Measurements from ENCODE around the gene INHBE. TPM values are rescaled to one million over a fixed set of nuclear protein-coding genes. Genes with fewer than 3 reads are reported as not detected.

The INHBE gene
- total RNA-seq, 3 donors from 2014 or later (not counting 1 experiment from before 2014, with no cell fraction given), result not detected

DNA sequence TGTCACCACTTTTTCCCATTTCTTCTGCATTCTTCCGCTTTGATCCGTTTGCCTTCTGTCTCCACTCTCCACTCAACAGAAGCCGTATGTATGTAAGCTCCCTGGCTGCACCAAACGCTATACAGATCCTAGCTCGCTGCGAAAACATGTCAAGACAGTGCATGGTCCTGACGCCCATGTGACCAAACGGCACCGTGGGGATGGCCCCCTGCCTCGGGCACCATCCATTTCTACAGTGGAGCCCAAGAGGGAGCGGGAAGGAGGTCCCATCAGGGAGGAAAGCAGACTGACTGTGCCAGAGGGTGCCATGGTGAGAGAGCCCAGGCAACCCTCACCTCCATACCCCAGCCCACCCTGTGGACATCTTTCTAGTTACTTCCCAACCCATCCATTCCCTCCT is 12.8 kb downstream of the INHBE start:
- Mint-ChIP-seq H3K9me3 (no peaks in the 10 kb centered on the region), H3K27me3 (ENCODE audit: low read depth in 2 of 2) (no peaks in the 10 kb centered on the region), H3K4me1 (peaks cover 59 to 73% of the 10 kb centered on the region in 2 donors), H3K27ac (peak overlapping the region; percentile 39 to 62), H3K4me3 (no peak overlapping the region), H3K36me3 (no peaks in the 10 kb centered on the region)
- peak in 2 of 3 donors; percentile 2 to 4 for ATAC-seq
- Histone ChIP-seq H3K9me3 (ENCODE audit: control insufficient read depth, insufficient read depth, low read length) (no peaks in the 10 kb centered on the region), H3K27me3 (ENCODE audit: control insufficient read depth, insufficient read depth, low read length) (no peaks in the 10 kb centered on the region), H3K4me1 (ENCODE audit: control insufficient read depth, insufficient read depth, low read length) (peaks cover 40% of the 10 kb centered on the region), H3K27ac (ENCODE audit: low read length) (no peak overlapping the region), H3K36me3 (ENCODE audit: control insufficient read depth, insufficient read depth, low read length) (peaks cover 47% of the 10 kb centered on the region), H3K4me3 (ENCODE audit: low read length) (no peak overlapping the region)
- intact Hi-C loops (cut with micrococcal nuclease), result no loop called here
- DNase-seq, result no peak
- TF ChIP-seq, protein P1, sequence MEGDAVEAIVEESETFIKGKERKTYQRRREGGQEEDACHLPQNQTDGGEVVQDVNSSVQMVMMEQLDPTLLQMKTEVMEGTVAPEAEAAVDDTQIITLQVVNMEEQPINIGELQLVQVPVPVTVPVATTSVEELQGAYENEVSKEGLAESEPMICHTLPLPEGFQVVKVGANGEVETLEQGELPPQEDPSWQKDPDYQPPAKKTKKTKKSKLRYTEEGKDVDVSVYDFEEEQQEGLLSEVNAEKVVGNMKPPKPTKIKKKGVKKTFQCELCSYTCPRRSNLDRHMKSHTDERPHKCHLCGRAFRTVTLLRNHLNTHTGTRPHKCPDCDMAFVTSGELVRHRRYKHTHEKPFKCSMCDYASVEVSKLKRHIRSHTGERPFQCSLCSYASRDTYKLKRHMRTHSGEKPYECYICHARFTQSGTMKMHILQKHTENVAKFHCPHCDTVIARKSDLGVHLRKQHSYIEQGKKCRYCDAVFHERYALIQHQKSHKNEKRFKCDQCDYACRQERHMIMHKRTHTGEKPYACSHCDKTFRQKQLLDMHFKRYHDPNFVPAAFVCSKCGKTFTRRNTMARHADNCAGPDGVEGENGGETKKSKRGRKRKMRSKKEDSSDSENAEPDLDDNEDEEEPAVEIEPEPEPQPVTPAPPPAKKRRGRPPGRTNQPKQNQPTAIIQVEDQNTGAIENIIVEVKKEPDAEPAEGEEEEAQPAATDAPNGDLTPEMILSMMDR (IDR thresholded peaks at IDR 0.05), result no peak
- WGBS (ENCODE audit: insufficient coverage), result 94% methylated on average over 11 of the region's 11 CpGs

- intact Hi-C loops (cut with micrococcal nuclease), result no loop called here
- Histone ChIP-seq H3K27ac (ENCODE audit: low read length) (no peak overlapping the region), H3K4me3 (ENCODE audit: low read length) (no peak overlapping the region), H3K9me3 (ENCODE audit: control insufficient read depth, insufficient read depth, low read length) (no peaks in the 10 kb centered on the region), H3K36me3 (ENCODE audit: control insufficient read depth, insufficient read depth, low read length) (peaks cover 61% of the 10 kb centered on the region), H3K4me1 (ENCODE audit: control insufficient read depth, insufficient read depth, low read length) (peaks cover 51% of the 10 kb centered on the region), H3K27me3 (ENCODE audit: control insufficient read depth, insufficient read depth, low read length) (no peaks in the 10 kb centered on the region)
- Mint-ChIP-seq H3K36me3 (peaks cover 15% of the 10 kb centered on the region), H3K27me3 (ENCODE audit: low read depth in 2 of 2) (no peaks in the 10 kb centered on the region), H3K4me3 (peak overlapping the region; percentile 49), H3K27ac (peak overlapping the region; percentile 62 to 70), H3K9me3 (no peaks in the 10 kb centered on the region), H3K4me1 (peaks cover 71 to 87% of the 10 kb centered on the region in 2 donors)
- TF ChIP-seq, protein P1 (IDR thresholded peaks at IDR 0.05), result no peak
- ATAC-seq (peak in 2 of 3 donors; percentile 12 to 15), DNase-seq (no peak)
- WGBS (ENCODE audit: insufficient coverage), result 78% methylated on average over 10 of the region's 10 CpGs
Measured at GRCh38 chr12:57469296-57470164, 14.4 kb downstream of the INHBE start.

GRCh38 chr12:57470286-57470969 is 15.3 kb downstream of the INHBE start:
- 97% methylated on average over 14 of the region's 14 CpGs for WGBS (ENCODE audit: insufficient coverage)
- H3K4me1 Mint-ChIP-seq, result peaks cover 70 to 87% of the 10 kb centered on the region in 2 donors

More at GRCh38 chr12:57470286-57470969, 15.3 kb downstream of the INHBE start:
- Histone ChIP-seq H3K4me1 (ENCODE audit: control insufficient read depth, insufficient read depth, low read length) (peaks cover 60% of the 10 kb centered on the region), H3K9me3 (ENCODE audit: control insufficient read depth, insufficient read depth, low read length) (no peaks in the 10 kb centered on the region), H3K27ac (ENCODE audit: low read length) (no peak overlapping the region), H3K36me3 (ENCODE audit: control insufficient read depth, insufficient read depth, low read length) (peaks cover 68% of the 10 kb centered on the region), H3K27me3 (ENCODE audit: control insufficient read depth, insufficient read depth, low read length) (no peaks in the 10 kb centered on the region), H3K4me3 (ENCODE audit: low read length) (no peak overlapping the region)
- Mint-ChIP-seq H3K4me3 (no peak overlapping the region), H3K36me3 (peaks cover 19% of the 10 kb centered on the region), H3K27me3 (ENCODE audit: low read depth in 2 of 2) (no peaks in the 10 kb centered on the region), H3K9me3 (no peaks in the 10 kb centered on the region), H3K27ac (peak overlapping the region; percentile 74 to 79)
- DNase-seq (no peak), ATAC-seq (no peak)
- intact Hi-C loops (cut with micrococcal nuclease), result no loop called here
- TF ChIP-seq, protein P1 (IDR thresholded peaks at IDR 0.05), result no peak
